Kidney epithelial cell (primary cell): ENCODE results near the gene PAIP2. TPM values are rescaled to one million over a fixed set of nuclear protein-coding genes. Genes with fewer than 3 reads are reported as not detected.

Experiments
- DNase-seq: peaks from one replicate; pipeline ENCODE4 v3.0.0-alpha.2; 2010; ENCODE audit warnings: low read depth
- H3K27me3 ChIP-seq: 2 replicates; pipeline ENCODE4 v1.6.0; 2011; ENCODE audit warnings: low read length; ENCODE audit not compliant: control insufficient read depth, insufficient read depth
- H3K36me3 ChIP-seq: 2 replicates; pipeline ENCODE4 v1.5.1; 2011; ENCODE audit warnings: low read length; ENCODE audit not compliant: control insufficient read depth, insufficient read depth
- H3K4me3 ChIP-seq: 2 replicates; pipeline ENCODE4 v1.5.1; 2011; ENCODE audit warnings: low read depth, mild to moderate bottlenecking, control low read depth, low read length
- CTCF ChIP-seq: IDR thresholded peaks from 2 replicates; pipeline ENCODE4 v1.5.1; 2011; ENCODE audit warnings: mild to moderate bottlenecking, moderate library complexity, low read length, control low read depth, inconsistent platforms; ENCODE audit not compliant: insufficient read depth, poor library complexity, severe bottlenecking
- total RNA-seq: library from RNA; depleted of rRNA; stranded (reverse); fragments of >200 nt; gene quantifications from 2 replicates; pipeline ENCODE4 v1.2.3, GENCODE V29; 2015

The PAIP2 gene
- total RNA-seq, 1 donor from 2014 or later = 72.9 TPM

GRCh38 chr5:139369181-139369580, 27.5 kb downstream of the PAIP2 start:
- TF ChIP-seq CTCF = no peak

GRCh38 chr5:139371482-139372435, 30.1 kb downstream of the PAIP2 start:
- DNase-seq = no peak
- TF ChIP-seq CTCF = no peak
- Histone ChIP-seq H3K4me3 (no peak overlapping the region), H3K36me3 (peaks cover 2% of the 10 kb centered on the region), H3K27me3 (no peaks in the 10 kb centered on the region)

More at GRCh38 chr5:139369181-139369580, 27.5 kb downstream of the PAIP2 start:
- Histone ChIP-seq H3K36me3 (peaks cover 2% of the 10 kb centered on the region), H3K4me3 (no peak overlapping the region), H3K27me3 (no peaks in the 10 kb centered on the region)
- no peak for DNase-seq

GRCh38 chr5:139374909-139375308, 33.3 kb downstream of the PAIP2 start:
- TF ChIP-seq CTCF = no peak
- no peak for DNase-seq
- Histone ChIP-seq H3K36me3 (peaks cover 2% of the 10 kb centered on the region), H3K4me3 (no peak overlapping the region), H3K27me3 (no peaks in the 10 kb centered on the region)

GRCh38 chr5:139376364-139376763, 34.7 kb downstream of the PAIP2 start:
- DNase-seq = no peak
- peaks cover 2% of the 10 kb centered on the region for H3K36me3 ChIP-seq
- TF ChIP-seq CTCF = no peak
- no peaks in the 10 kb centered on the region for H3K27me3 ChIP-seq
- no peak overlapping the region for H3K4me3 ChIP-seq

- DNase-seq = no peak
- Histone ChIP-seq H3K36me3 (no peaks in the 10 kb centered on the region), H3K4me3 (no peak overlapping the region), H3K27me3 (no peaks in the 10 kb centered on the region)
- TF ChIP-seq CTCF = no peak
Observed at GRCh38 chr5:139377226-139377625, 35.6 kb downstream of the PAIP2 start.
